GM12878 (cell line): Measurements from ENCODE around the gene KHDRBS2. TPM values are rescaled to one million over a fixed set of nuclear protein-coding genes. Genes with fewer than 3 reads are reported as not detected.

Experiments
- ATAC-seq: fragments of 200-7000 bp; cut with Tn5 transposase; 3 replicates; pipeline ENCODE4 v1.9.1; 2020; ENCODE audit warnings: mild to moderate bottlenecking, moderate library complexity
- BruUV-seq: library from RNA; stranded (reverse); fragments of 400-500 nt; replicated peaks from 2 replicates; lab custom pipeline; 2021; lab: Mats Ljungman, UMichigan
- CTCF ChIA-PET: fragments of 300-600 bp; sonication (Branson Sonifier 250); formaldehyde crosslinking; extraction: SDS; loops from one replicate; lab custom pipeline; 2021; ENCODE audit warnings: inconsistent platforms; lab: Yijun Ruan, JAX
- POLR2A ChIA-PET: fragments of 350-600 bp; formaldehyde crosslinking; extraction: SDS; loops from one replicate; lab custom pipeline; 2021; ENCODE audit warnings: inconsistent platforms; lab: Charles Lee
- RAD21 ChIA-PET: fragments of 300-600 bp; sonication (Branson Sonifier 250); formaldehyde crosslinking; loops from one replicate; lab custom pipeline; 2023; ENCODE audit warnings: antibody characterized with exemption; ENCODE audit not compliant: unreplicated experiment; lab: Charles Lee
- SMC1A ChIA-PET: fragments of 300-600 bp; sonication (Branson Sonifier 250); formaldehyde crosslinking; loops from one replicate; lab custom pipeline; 2023; ENCODE audit not compliant: unreplicated experiment, uncharacterized antibody; lab: Charles Lee
- DNase-seq: peaks from one replicate; pipeline ENCODE4 v3.0.0-alpha.2; 2011; ENCODE audit warnings: low read depth, low spot score
- FAIRE-seq: peaks from 3 replicates; lab custom pipeline; 2011; peaks lifted over from hg19 to GRCh38; lab: Jason Lieb, UNC
- H2AFZ ChIP-seq: 2 replicates; pipeline ENCODE4 v1.6.0; 2011; ENCODE audit warnings: low read depth, low read length, control low read depth; ENCODE audit not compliant: control insufficient read depth
- H3K27ac ChIP-seq: 2 replicates; pipeline ENCODE4 v1.5.1; 2011; ENCODE audit warnings: control low read depth; ENCODE audit not compliant: control insufficient read depth, insufficient read depth
- H3K27me3 ChIP-seq, 2 experiments: replicated peaks in 1 of 2; 2 replicates each; pipeline versions ENCODE4 v1.6.0 to v1.6.1; 2011; ENCODE audit warnings: low read length in 1 of 2; ENCODE audit not compliant: control insufficient read depth in 2 of 2, insufficient read depth in 2 of 2
- H3K36me3 ChIP-seq, 2 experiments: 2 replicates each; pipeline ENCODE4 v1.5.1; 2011; ENCODE audit warnings: low read length in 1 of 2; ENCODE audit not compliant: control insufficient read depth in 2 of 2, insufficient read depth in 2 of 2
- H3K4me1 ChIP-seq: 2 replicates; pipeline ENCODE4 v1.6.1; 2011; ENCODE audit warnings: mild to moderate bottlenecking, low read length, moderate library complexity, mixed read lengths; ENCODE audit not compliant: control insufficient read depth, insufficient read depth
- H3K4me2 ChIP-seq: 2 replicates; pipeline ENCODE4 v1.6.0; 2011; ENCODE audit warnings: control low read depth; ENCODE audit not compliant: control insufficient read depth, insufficient read depth
- H3K4me3 ChIP-seq: fragments of 200-600 bp; sonication (generic); 2 replicates; pipeline ENCODE4 v1.5.1; 2016
- H3K79me2 ChIP-seq: 2 replicates; pipeline ENCODE4 v1.6.0; 2011; ENCODE audit warnings: low read length; ENCODE audit not compliant: control insufficient read depth, insufficient read depth
- H3K9ac ChIP-seq: 2 replicates; pipeline ENCODE4 v1.8.0; 2011; ENCODE audit warnings: low read length, control low read depth, mixed read lengths; ENCODE audit not compliant: control insufficient read depth, insufficient read depth
- H3K9me3 ChIP-seq: replicated peaks from 3 replicates; pipeline ENCODE4 v1.5.1; 2011; ENCODE audit warnings: mild to moderate bottlenecking, low read length; ENCODE audit not compliant: control insufficient read depth, insufficient read depth
- H4K20me1 ChIP-seq: 2 replicates; pipeline ENCODE4 v1.6.0; 2011; ENCODE audit not compliant: control insufficient read depth, insufficient read depth
- CTCF ChIP-seq, 3 experiments: IDR thresholded peaks in 2 of 3; conservative IDR thresholded peaks in 1 of 3; 2 replicates each; pipeline ENCODE4 v1.5.1; 2011; ENCODE audit warnings: low read depth in 3 of 3, low read length in 3 of 3, mild to moderate bottlenecking in 3 of 3, control low read depth in 2 of 3, moderate library complexity in 2 of 3, inconsistent platforms in 1 of 3, mixed read lengths in 1 of 3; ENCODE audit not compliant: control insufficient read depth in 2 of 3, insufficient read depth in 1 of 3; ENCODE audit errors: extremely low read depth in 1 of 3
- KAT2A ChIP-seq: conservative IDR thresholded peaks from 2 replicates; pipeline ENCODE4 v1.6.1; 2011; ENCODE audit warnings: low read depth, low read length; ENCODE audit not compliant: control insufficient read depth
- RAD21 ChIP-seq: IDR thresholded peaks from 2 replicates; pipeline ENCODE4 v1.6.1; 2011; ENCODE audit warnings: mild to moderate bottlenecking, low read depth, low read length, moderate library complexity; ENCODE audit not compliant: insufficient read depth
- SMC3 ChIP-seq: IDR thresholded peaks from 2 replicates; pipeline ENCODE4 v1.6.1; 2011; ENCODE audit warnings: low read length, improper control_type of control experiment, borderline replicate concordance
- WRNIP1 ChIP-seq: IDR thresholded peaks from 2 replicates; pipeline ENCODE4 v1.6.1; 2011; ENCODE audit warnings: low read depth, low read length, improper control_type of control experiment, borderline replicate concordance
- WGBS: methylation state at CpG from one replicate; pipeline ENCODE4 v1.1.6; 2016; ENCODE audit warnings: low lambda C conversion rate; ENCODE audit not compliant: insufficient replicate concordance, insufficient coverage; ENCODE audit errors: missing lambda C conversion rate; 5-methylcytosine and 5-hydroxymethylcytosine counted together
- in situ Hi-C: fragments of 300-500 bp; cut with MboI; formaldehyde crosslinking; loops from 9 replicates; pipeline ENCODE4 v1.14.3; 2018; ENCODE audit warnings: mixed read lengths
- intact Hi-C: fragments of 100-400 bp; cut with micrococcal nuclease; formaldehyde crosslinking; loops from one replicate; pipeline ENCODE4 v1.14.2; 2022; ENCODE audit not compliant: unreplicated experiment
- polyA plus RNA-seq, 11 experiments: library from polyadenylated mRNA; depleted of rRNA in 4 of 11; unstranded in 6 of 11; stranded (reverse) in 5 of 11; fragments of >200 nt; fragmentation: Nextera tagmentation in 4 of 11; fragmentation: Illumina TruSeq in 1 of 11; extraction: Ambion mirVana in 4 of 11; extraction: Trizol in 1 of 11; gene quantifications; 1 replicate in 1 of 11; 2 replicates in 10 of 11; pipeline versions ENCODE4 v1.2.1 to v1.2.3, GENCODE V29; 2011 to 2016; ENCODE audit warnings: inconsistent platforms in 2 of 11, missing spikeins in 2 of 11, low read depth in 1 of 11
- total RNA-seq, 4 experiments: library from RNA; depleted of rRNA in 3 of 4; stranded (reverse); fragments of >200 nt in 3 of 4; fragmentation: Illumina TruSeq in 1 of 4; extraction: Trizol in 1 of 4; gene quantifications; 2 replicates each; pipeline versions ENCODE4 v1.2.1 to v1.2.3, GENCODE V29; 2013 to 2021

KHDRBS2 gene
- total and polyA plus RNA-seq, 10 of the 15 experiments (the other 5 are each of a cell fraction or from before 2014, with no cell fraction given), result 0.11 to 0.56 TPM; not detected in 8

- WGBS, result 7% methylated on average over 2 of the region's 2 CpGs
- H3K79me2 ChIP-seq, result no peaks in the 10 kb centered on the region
- no peaks in the 10 kb centered on the region for H3K4me1 ChIP-seq
- peaks cover 0 to 3% of the 10 kb centered on the region in 2 experiments; a peak in 1 of 4 replicates for H3K27me3 ChIP-seq
- peak; percentile 70 for FAIRE-seq
- ChIA-PET CTCF (interaction anchor here (0.8 to 2.6 kb wide), 16 partner anchors 9 to 990 kb away, joined by 3 to 16 read pairs (median 5); no protein-coding TSS in a partner anchor), POLR2A (no interaction called here), SMC1A (interaction anchor here (0.7 to 2.2 kb wide), 10 partner anchors 9 to 991 kb away, joined by 3 to 6 read pairs (median 4); no protein-coding TSS in a partner anchor), RAD21 (interaction anchor here (1.0 to 1.7 kb wide), 3 partner anchors 16 to 988 kb away, joined by 3 to 11 read pairs (median 8); no protein-coding TSS in a partner anchor)
- no peaks in the 10 kb centered on the region for H3K9me3 ChIP-seq
- no peak overlapping the region for H3K4me2 ChIP-seq
- peak; percentile 48 to 53 (median 50); a peak in 4 of 6 replicates for TF ChIP-seq CTCF (IDR thresholded peaks at IDR 0.05 in 2 of 3, conservative IDR thresholded peaks at IDR 0.05 in 1 of 3; ENCODE audit: control insufficient read depth in 2 of 3, extremely low read depth in 1 of 3, insufficient read depth in 1 of 3, low read depth in 3 of 3, low read length in 3 of 3)
- TF ChIP-seq WRNIP1, result no peak
- peak; percentile 46 for TF ChIP-seq RAD21
- TF ChIP-seq KAT2A, result no peak
- peak; percentile 29; the same call in 1 of the 2 replicates for TF ChIP-seq SMC3
- H3K9ac ChIP-seq, result no peak overlapping the region
- no peak overlapping the region for H3K27ac ChIP-seq
- H3K36me3 ChIP-seq, result no peaks in the 10 kb centered on the region
- H2AFZ ChIP-seq, result no peak overlapping the region
- no TSS peak for BruUV-seq
- intact Hi-C loops, result loop anchor here (10.0 kb wide), 1 partner anchor 501 kb away; no protein-coding TSS in a partner anchor
- DNase-seq, result no peak
- no peaks in the 10 kb centered on the region for H4K20me1 ChIP-seq
- ATAC-seq, result no peak
- no peak overlapping the region for H3K4me3 ChIP-seq
- in situ Hi-C loops, result no loop called here
These were observed 2.1 kb downstream of the KHDRBS2 start for GRCh38 chr6:62283796-62284411.
